GM12892 (cell line): ENCODE data around the gene KIF16B.

ENCODE experiments used
- DNase-seq: peaks from one replicate; pipeline ENCODE4 v3.0.0; 2011; ENCODE audit not compliant: insufficient read length
- FAIRE-seq: peaks from 2 replicates; lab custom pipeline; 2011; peaks lifted over from hg19 to GRCh38; lab: Jason Lieb, UNC
- POLR2A ChIP-seq: IDR thresholded peaks from 2 replicates; pipeline ENCODE4 v1.6.1; 2011; ENCODE audit warnings: low read depth, low read length, control low read depth
- POLR2AphosphoS5 ChIP-seq: IDR thresholded peaks from 2 replicates; pipeline ENCODE4 v1.6.1; 2011; ENCODE audit warnings: low read depth, low read length, control low read depth
- TAF1 ChIP-seq: IDR thresholded peaks from 2 replicates; pipeline ENCODE4 v1.6.1; 2011; ENCODE audit warnings: low read depth, mild to moderate bottlenecking, control low read depth, low read length, borderline replicate concordance

KIF16B gene

GRCh38 chr20:16394784-16395183 is 178.5 kb downstream of the KIF16B start:
- TF ChIP-seq POLR2AphosphoS5 = no peak
- no peak for TF ChIP-seq POLR2A
- no peak for TF ChIP-seq TAF1
- no peak for FAIRE-seq
- DNase-seq = no peak

GRCh38 chr20:16393836-16394235 is 179.4 kb downstream of the KIF16B start:
- DNase-seq (no peak), FAIRE-seq (no peak)
- TF ChIP-seq POLR2A (no peak), TAF1 (no peak), POLR2AphosphoS5 (no peak)

- DNase-seq (no peak), FAIRE-seq (no peak)
- TF ChIP-seq POLR2A (no peak), TAF1 (no peak), POLR2AphosphoS5 (no peak)
Measured at GRCh38 chr20:16393297-16393696, 180.0 kb downstream of the KIF16B start.

- DNase-seq = no peak
- FAIRE-seq = no peak
- TF ChIP-seq POLR2A (no peak), TAF1 (no peak), POLR2AphosphoS5 (no peak)
Measured at GRCh38 chr20:16392346-16392745, 180.9 kb downstream of the KIF16B start.

GRCh38 chr20:16390991-16391390 is 182.3 kb downstream of the KIF16B start:
- FAIRE-seq (no peak), DNase-seq (no peak)
- TF ChIP-seq POLR2AphosphoS5 (no peak), TAF1 (no peak), POLR2A (no peak)

- DNase-seq (no peak), FAIRE-seq (no peak)
- no peak for TF ChIP-seq POLR2AphosphoS5
- no peak for TF ChIP-seq TAF1
- no peak for TF ChIP-seq POLR2A
Measured at GRCh38 chr20:16388731-16389130, 184.5 kb downstream of the KIF16B start.

GRCh38 chr20:16387666-16388065 is 185.6 kb downstream of the KIF16B start:
- DNase-seq (no peak), FAIRE-seq (no peak)

GRCh38 chr20:16385891-16386290 is 187.4 kb downstream of the KIF16B start:
- no peak for FAIRE-seq
- TF ChIP-seq POLR2AphosphoS5 (no peak), TAF1 (no peak), POLR2A (no peak)
- no peak for DNase-seq

More at GRCh38 chr20:16387666-16388065, 185.6 kb downstream of the KIF16B start:
- TF ChIP-seq POLR2A (no peak), TAF1 (no peak), POLR2AphosphoS5 (no peak)

GRCh38 chr20:16385462-16385861 is 187.8 kb downstream of the KIF16B start:
- DNase-seq (no peak), FAIRE-seq (no peak)
- TF ChIP-seq POLR2A (no peak), POLR2AphosphoS5 (no peak), TAF1 (no peak)

GRCh38 chr20:16381444-16381843 is 191.8 kb downstream of the KIF16B start:
- no peak for DNase-seq
- FAIRE-seq = no peak
- TF ChIP-seq POLR2A = no peak
- TF ChIP-seq TAF1 = no peak
- no peak for TF ChIP-seq POLR2AphosphoS5

- no peak for FAIRE-seq
- TF ChIP-seq TAF1 (no peak), POLR2A (no peak), POLR2AphosphoS5 (no peak)
- no peak for DNase-seq
Measured at GRCh38 chr20:16378712-16379370, 194.4 kb downstream of the KIF16B start.

- no peak for FAIRE-seq
- no peak for TF ChIP-seq POLR2AphosphoS5
- TF ChIP-seq TAF1 = no peak
- no peak for TF ChIP-seq POLR2A
- DNase-seq = no peak
Measured at GRCh38 chr20:16378122-16378521, 195.1 kb downstream of the KIF16B start.

- no peak for FAIRE-seq
- TF ChIP-seq POLR2A (no peak), POLR2AphosphoS5 (no peak), TAF1 (no peak)
- DNase-seq = no peak
Measured at GRCh38 chr20:16369441-16369840, 203.8 kb downstream of the KIF16B start.
